ENCODE measurements around the gene IRF2BPL. TPM values are rescaled to one million over a fixed set of nuclear protein-coding genes. Genes with fewer than 3 reads are reported as not detected.

IRF2BPL gene
- total RNA-seq, 1 experiment from 2014 or later, result 22.1 TPM

- no peak for DNase-seq (ENCODE audit: unreplicated experiment)
- intact Hi-C loops (cut with micrococcal nuclease), result no loop called here
- Mint-ChIP-seq H3K27me3 (ENCODE audit: insufficient read depth, unreplicated experiment) (no peaks in the 10 kb centered on the region), H3K4me3 (ENCODE audit: unreplicated experiment) (no peak overlapping the region), H3K27ac (ENCODE audit: low read depth, unreplicated experiment) (no peak overlapping the region), H3K9me3 (ENCODE audit: unreplicated experiment) (no peaks in the 10 kb centered on the region), H3K36me3 (ENCODE audit: insufficient read depth, unreplicated experiment) (no peaks in the 10 kb centered on the region), H3K4me1 (ENCODE audit: insufficient read depth, unreplicated experiment) (no peaks in the 10 kb centered on the region)
- POLR2A ChIA-PET, result interaction anchor here (2.3 kb wide), 1 partner anchor 38 kb away, joined by 6 read pairs; no protein-coding TSS in a partner anchor
- BruUV-seq (replicated peaks), result no TSS peak
- CTCF ChIA-PET, result interaction anchor here (0.6 to 1.4 kb wide), 3 partner anchors 21 to 79 kb away, joined by 3 to 4 read pairs (median 4); no protein-coding TSS in a partner anchor
- TF ChIP-seq CTCF (IDR thresholded peaks at IDR 0.05; ENCODE audit: unreplicated experiment), result no peak
These were observed 31.1 kb downstream of the IRF2BPL start for GRCh38 chr14:76997257-76997970.

DNA sequence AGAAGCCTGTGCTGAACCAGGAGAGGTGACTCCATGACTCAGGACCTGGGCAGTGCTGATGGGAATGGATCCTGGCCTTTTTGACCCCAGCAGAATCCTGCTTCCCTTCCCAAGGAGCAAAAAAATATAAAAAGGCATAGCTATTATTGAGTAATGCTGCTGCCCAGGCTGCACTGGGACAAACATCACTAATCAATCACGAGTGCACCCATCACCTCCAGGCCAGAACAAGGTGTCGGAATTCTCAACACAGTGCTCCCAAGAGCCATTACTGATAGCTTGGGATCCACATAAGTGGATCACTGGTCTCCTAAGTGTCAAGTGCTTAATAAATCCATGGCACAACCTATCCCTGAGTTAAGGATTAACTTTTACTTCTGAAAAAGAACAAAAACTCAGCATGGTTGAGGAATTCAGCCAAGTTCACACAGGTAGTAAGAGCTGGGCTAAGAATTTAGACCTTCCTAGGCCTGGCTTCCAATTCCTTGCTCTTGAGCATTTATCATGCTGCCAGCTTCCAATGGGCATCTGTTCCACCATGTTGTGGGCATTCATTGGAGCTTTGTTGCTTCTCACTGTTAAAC is 31.9 kb downstream of the IRF2BPL start:
- H3K4me3 Mint-ChIP-seq (ENCODE audit: unreplicated experiment), result no peak overlapping the region
- ChIA-PET POLR2A (interaction anchor here (2.3 kb wide), 1 partner anchor 37 kb away, joined by 6 read pairs; no protein-coding TSS in a partner anchor), CTCF (interaction anchor here (1.2 to 1.4 kb wide), 2 partner anchors 74 to 79 kb away, joined by 3 to 4 read pairs; no protein-coding TSS in a partner anchor)
- no peaks in the 10 kb centered on the region for H3K9me3 Mint-ChIP-seq (ENCODE audit: unreplicated experiment)
- H3K4me1 Mint-ChIP-seq (ENCODE audit: insufficient read depth, unreplicated experiment), result no peaks in the 10 kb centered on the region
- no peak for DNase-seq (ENCODE audit: unreplicated experiment)
- no peaks in the 10 kb centered on the region for H3K36me3 Mint-ChIP-seq (ENCODE audit: insufficient read depth, unreplicated experiment)
- no peak for TF ChIP-seq CTCF (IDR thresholded peaks at IDR 0.05; ENCODE audit: unreplicated experiment)
- no peak overlapping the region for H3K27ac Mint-ChIP-seq (ENCODE audit: low read depth, unreplicated experiment)
- no peaks in the 10 kb centered on the region for H3K27me3 Mint-ChIP-seq (ENCODE audit: insufficient read depth, unreplicated experiment)
- intact Hi-C loops (cut with micrococcal nuclease), result no loop called here
- BruUV-seq (replicated peaks), result no TSS peak

DNA sequence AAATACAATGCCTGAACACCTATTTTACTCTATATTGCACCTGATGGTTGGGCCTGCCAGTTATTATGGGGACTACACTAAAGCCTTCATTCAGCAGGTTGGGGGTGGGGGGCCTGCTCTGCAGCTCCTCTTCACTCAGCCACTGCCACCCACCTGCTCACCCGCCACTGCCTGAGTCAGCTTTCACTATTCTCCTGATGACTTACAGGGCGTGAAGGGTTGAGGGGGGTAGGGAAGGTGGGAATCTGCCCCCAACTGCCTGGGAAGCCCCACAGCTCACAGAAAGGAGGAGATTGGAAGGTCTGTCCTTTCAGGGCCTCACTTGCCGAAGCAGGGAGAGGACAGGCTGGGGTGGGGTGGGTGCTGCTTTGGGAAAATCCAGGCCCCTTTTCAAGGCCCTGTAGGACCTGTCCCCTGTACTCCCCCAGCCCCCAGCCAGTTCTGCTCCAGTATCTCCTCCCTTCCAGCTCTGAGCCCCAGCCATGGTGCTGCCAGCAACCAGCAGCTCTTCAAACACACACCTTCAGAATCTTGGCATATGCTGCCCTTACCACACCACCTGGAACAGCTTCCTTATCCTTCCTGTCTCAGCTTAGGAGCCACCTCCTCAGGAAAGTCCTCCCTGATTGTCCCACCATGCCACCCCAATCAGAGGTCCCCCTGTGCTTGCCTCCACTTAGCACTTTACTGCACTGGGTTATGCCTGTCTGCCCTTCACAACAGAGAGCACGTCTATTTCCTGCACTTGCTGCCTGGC is 33.1 kb downstream of the IRF2BPL start:
- no peaks in the 10 kb centered on the region for H3K27me3 Mint-ChIP-seq (ENCODE audit: insufficient read depth, unreplicated experiment)
- no peak for DNase-seq (ENCODE audit: unreplicated experiment)
- H3K9me3 Mint-ChIP-seq (ENCODE audit: unreplicated experiment), result no peaks in the 10 kb centered on the region
- no peaks in the 10 kb centered on the region for H3K4me1 Mint-ChIP-seq (ENCODE audit: insufficient read depth, unreplicated experiment)
- no peak for TF ChIP-seq CTCF (IDR thresholded peaks at IDR 0.05; ENCODE audit: unreplicated experiment)
- H3K4me3 Mint-ChIP-seq (ENCODE audit: unreplicated experiment), result no peak overlapping the region
- no peaks in the 10 kb centered on the region for H3K36me3 Mint-ChIP-seq (ENCODE audit: insufficient read depth, unreplicated experiment)
- POLR2A ChIA-PET, result interaction anchor here (0.7 kb wide), 1 partner anchor 14 kb away, joined by 3 read pairs; no protein-coding TSS in a partner anchor
- no TSS peak for BruUV-seq (replicated peaks)
- CTCF ChIA-PET, result interaction anchor here (0.6 to 0.8 kb wide), 2 partner anchors 91 to 120 kb away, joined by 3 read pairs; no protein-coding TSS in a partner anchor
- intact Hi-C loops (cut with micrococcal nuclease), result no loop called here
- H3K27ac Mint-ChIP-seq (ENCODE audit: low read depth, unreplicated experiment), result no peak overlapping the region

DNA sequence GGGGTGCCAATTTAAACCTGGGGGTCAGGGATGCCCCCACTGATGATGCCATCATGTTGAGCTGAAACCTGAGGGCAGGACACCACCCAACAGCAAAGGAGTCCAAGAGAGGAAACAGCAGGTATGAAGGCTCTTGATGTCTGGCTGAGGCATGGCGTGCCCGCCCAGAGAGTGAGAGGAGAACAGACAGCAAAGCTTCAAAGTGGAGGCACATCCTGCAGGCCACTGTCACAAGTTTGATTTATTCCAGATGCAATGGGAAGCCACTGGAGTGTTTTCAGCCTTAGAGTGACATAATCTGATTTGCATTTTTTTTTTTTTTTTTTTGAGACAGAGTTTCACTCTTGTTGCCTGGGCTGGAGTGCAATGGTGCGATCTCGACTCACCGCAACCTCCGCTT is 34.8 kb downstream of the IRF2BPL start:
- H3K36me3 Mint-ChIP-seq (ENCODE audit: insufficient read depth, unreplicated experiment), result no peaks in the 10 kb centered on the region
- no peak for DNase-seq (ENCODE audit: unreplicated experiment)
- no peaks in the 10 kb centered on the region for H3K4me1 Mint-ChIP-seq (ENCODE audit: insufficient read depth, unreplicated experiment)
- BruUV-seq (replicated peaks), result no TSS peak
- intact Hi-C loops (cut with micrococcal nuclease), result no loop called here
- no peak overlapping the region for H3K27ac Mint-ChIP-seq (ENCODE audit: low read depth, unreplicated experiment)
- no peaks in the 10 kb centered on the region for H3K27me3 Mint-ChIP-seq (ENCODE audit: insufficient read depth, unreplicated experiment)
- ChIA-PET POLR2A (interaction anchor here (0.6 to 1.2 kb wide), 2 partner anchors 15 to 56 kb away, joined by 3 read pairs; no protein-coding TSS in a partner anchor), CTCF (no interaction called here)
- H3K9me3 Mint-ChIP-seq (ENCODE audit: unreplicated experiment), result no peaks in the 10 kb centered on the region
- no peak overlapping the region for H3K4me3 Mint-ChIP-seq (ENCODE audit: unreplicated experiment)
- no peak for TF ChIP-seq CTCF (IDR thresholded peaks at IDR 0.05; ENCODE audit: unreplicated experiment)
